Prostate gland (tissue), 1 donor: Measurements from ENCODE around the gene KIAA1586.

Experiments used
- POLR2A ChIP-seq: fragments of 450-650 bp; IDR thresholded peaks from one replicate; pipeline ENCODE4 v1.6.1; 2016; ENCODE audit warnings: antibody characterized with exemption, mild to moderate bottlenecking
- POLR2AphosphoS5 ChIP-seq: sonication (generic); formaldehyde crosslinking; IDR thresholded peaks from one replicate; pipeline ENCODE4 v1.6.1; 2017; ENCODE audit warnings: antibody characterized with exemption

- TF ChIP-seq POLR2AphosphoS5 (no peak), POLR2A (no peak)
Observed at GRCh38 chr6:57040011-57040410, 6.5 kb upstream of the KIAA1586 start.
